ENCODE results near the gene BTRC. TPM values are rescaled to one million over a fixed set of nuclear protein-coding genes. Genes with fewer than 3 reads are reported as not detected.

The BTRC gene
- total RNA-seq, 1 experiment from 2014 or later = 19.4 TPM

DNA sequence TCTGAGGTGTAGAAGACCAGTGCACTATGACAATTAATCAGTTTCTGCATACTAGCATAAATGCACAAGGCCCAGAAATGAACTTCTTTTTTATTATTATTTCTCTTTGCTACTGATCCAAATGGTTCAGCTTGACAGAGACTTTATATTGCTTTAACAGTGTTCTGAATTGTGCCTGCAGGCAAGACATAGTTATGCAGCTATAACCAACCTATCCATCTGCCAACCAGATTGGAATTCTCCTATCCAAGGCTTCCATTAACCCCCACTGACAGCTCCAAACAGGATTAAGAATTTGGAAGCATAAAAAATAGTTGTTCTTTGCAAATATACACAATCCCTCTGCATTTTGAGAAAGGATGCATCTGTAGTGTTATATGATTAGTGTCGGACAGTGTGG, 98.2 kb downstream of the BTRC start:
- Mint-ChIP-seq H3K27ac (ENCODE audit: low read depth, unreplicated experiment) (no peak overlapping the region), H3K36me3 (ENCODE audit: insufficient read depth, unreplicated experiment) (peaks cover 5% of the 10 kb centered on the region), H3K4me3 (ENCODE audit: unreplicated experiment) (no peak overlapping the region), H3K27me3 (ENCODE audit: insufficient read depth, unreplicated experiment) (no peaks in the 10 kb centered on the region), H3K9me3 (ENCODE audit: unreplicated experiment) (no peaks in the 10 kb centered on the region), H3K4me1 (ENCODE audit: insufficient read depth, unreplicated experiment) (peaks cover 6% of the 10 kb centered on the region)
- intact Hi-C loops (cut with micrococcal nuclease) = no loop called here
- no peak for DNase-seq (ENCODE audit: unreplicated experiment)
- POLR2A ChIA-PET = interaction anchor here (0.7 to 1.9 kb wide), 3 partner anchors 12 to 15 kb away, joined by 3 to 7 read pairs (median 3); no protein-coding TSS in a partner anchor
- no TSS peak for BruUV-seq (replicated peaks)
- CTCF ChIA-PET = interaction anchor here (0.5 to 6.1 kb wide), 5 partner anchors 11 to 238 kb away, joined by 3 to 50 read pairs (median 13); no protein-coding TSS in a partner anchor
- no peak for TF ChIP-seq CTCF (IDR thresholded peaks at IDR 0.05; ENCODE audit: unreplicated experiment)

- intact Hi-C loops (cut with micrococcal nuclease) = no loop called here
- no peak overlapping the region for H3K27ac Mint-ChIP-seq (ENCODE audit: low read depth, unreplicated experiment)
- H3K4me1 Mint-ChIP-seq (ENCODE audit: insufficient read depth, unreplicated experiment) = peaks cover 6% of the 10 kb centered on the region
- no peaks in the 10 kb centered on the region for H3K27me3 Mint-ChIP-seq (ENCODE audit: insufficient read depth, unreplicated experiment)
- H3K36me3 Mint-ChIP-seq (ENCODE audit: insufficient read depth, unreplicated experiment) = peaks cover 5% of the 10 kb centered on the region
- H3K4me3 Mint-ChIP-seq (ENCODE audit: unreplicated experiment) = no peak overlapping the region
- no peak for TF ChIP-seq CTCF (IDR thresholded peaks at IDR 0.05; ENCODE audit: unreplicated experiment)
- ChIA-PET POLR2A (interaction anchor here (0.7 to 1.9 kb wide), 3 partner anchors 12 to 14 kb away, joined by 3 to 7 read pairs (median 3); no protein-coding TSS in a partner anchor), CTCF (interaction anchor here (0.5 to 6.1 kb wide), 6 partner anchors 12 to 239 kb away, joined by 3 to 50 read pairs (median 8); no protein-coding TSS in a partner anchor)
- no TSS peak for BruUV-seq (replicated peaks)
- no peak for DNase-seq (ENCODE audit: unreplicated experiment)
- H3K9me3 Mint-ChIP-seq (ENCODE audit: unreplicated experiment) = no peaks in the 10 kb centered on the region
Observed at GRCh38 chr10:101452593-101452992, 98.6 kb downstream of the BTRC start.

- ChIA-PET CTCF (interaction anchor here (1.0 to 6.1 kb wide), 4 partner anchors 12 to 239 kb away, joined by 3 to 50 read pairs (median 20); no protein-coding TSS in a partner anchor), POLR2A (interaction anchor here (0.9 to 1.9 kb wide), 2 partner anchors 12 to 13 kb away, joined by 3 to 7 read pairs; no protein-coding TSS in a partner anchor)
- Mint-ChIP-seq H3K27ac (ENCODE audit: low read depth, unreplicated experiment) (no peak overlapping the region), H3K4me1 (ENCODE audit: insufficient read depth, unreplicated experiment) (peaks cover 6% of the 10 kb centered on the region), H3K36me3 (ENCODE audit: insufficient read depth, unreplicated experiment) (peaks cover 5% of the 10 kb centered on the region), H3K4me3 (ENCODE audit: unreplicated experiment) (no peak overlapping the region), H3K27me3 (ENCODE audit: insufficient read depth, unreplicated experiment) (no peaks in the 10 kb centered on the region), H3K9me3 (ENCODE audit: unreplicated experiment) (no peaks in the 10 kb centered on the region)
- DNase-seq (ENCODE audit: unreplicated experiment) = no peak
- no TSS peak for BruUV-seq (replicated peaks)
- no peak for TF ChIP-seq CTCF (IDR thresholded peaks at IDR 0.05; ENCODE audit: unreplicated experiment)
- intact Hi-C loops (cut with micrococcal nuclease) = no loop called here
Observed at GRCh38 chr10:101453318-101453717, 99.4 kb downstream of the BTRC start.

GRCh38 chr10:101453791-101454718, 100.1 kb downstream of the BTRC start:
- CTCF ChIA-PET = interaction anchor here (0.9 to 6.1 kb wide), 8 partner anchors 10 to 240 kb away, joined by 3 to 50 read pairs (median 4); no protein-coding TSS in a partner anchor
- intact Hi-C loops (cut with micrococcal nuclease) = no loop called here
- no peak for TF ChIP-seq CTCF (IDR thresholded peaks at IDR 0.05; ENCODE audit: unreplicated experiment)
- POLR2A ChIA-PET = interaction anchor here (1.1 to 1.9 kb wide), 2 partner anchors 10 to 13 kb away, joined by 3 to 7 read pairs; no protein-coding TSS in a partner anchor
- Mint-ChIP-seq H3K9me3 (ENCODE audit: unreplicated experiment) (no peaks in the 10 kb centered on the region), H3K36me3 (ENCODE audit: insufficient read depth, unreplicated experiment) (peaks cover 5% of the 10 kb centered on the region), H3K4me1 (ENCODE audit: insufficient read depth, unreplicated experiment) (peaks cover 6% of the 10 kb centered on the region), H3K4me3 (ENCODE audit: unreplicated experiment) (no peak overlapping the region), H3K27ac (ENCODE audit: low read depth, unreplicated experiment) (no peak overlapping the region), H3K27me3 (ENCODE audit: insufficient read depth, unreplicated experiment) (no peaks in the 10 kb centered on the region)
- no peak for DNase-seq (ENCODE audit: unreplicated experiment)
- no TSS peak for BruUV-seq (replicated peaks)
